GM12878 (cell line): Measurements from ENCODE around the gene KHDRBS1. TPM values are rescaled to one million over a fixed set of nuclear protein-coding genes. Genes with fewer than 3 reads are reported as not detected.
"Not testable (repeated sequence)": the region's sequence is repeated elsewhere in the genome, so short reads cannot be mapped to it uniquely, and the experiment has no call there.

Source experiments
- ATAC-seq: fragments of 200-7000 bp; cut with Tn5 transposase; 3 replicates; pipeline ENCODE4 v1.9.1; 2020; ENCODE audit warnings: mild to moderate bottlenecking, moderate library complexity
- BruUV-seq: library from RNA; stranded (reverse); fragments of 400-500 nt; replicated peaks from 2 replicates; lab custom pipeline; 2021; lab: Mats Ljungman, UMichigan
- CTCF ChIA-PET: fragments of 300-600 bp; sonication (Branson Sonifier 250); formaldehyde crosslinking; extraction: SDS; loops from one replicate; lab custom pipeline; 2021; ENCODE audit warnings: inconsistent platforms; lab: Yijun Ruan, JAX
- POLR2A ChIA-PET: fragments of 350-600 bp; formaldehyde crosslinking; extraction: SDS; loops from one replicate; lab custom pipeline; 2021; ENCODE audit warnings: inconsistent platforms; lab: Charles Lee
- RAD21 ChIA-PET: fragments of 300-600 bp; sonication (Branson Sonifier 250); formaldehyde crosslinking; loops from one replicate; lab custom pipeline; 2023; ENCODE audit warnings: antibody characterized with exemption; ENCODE audit not compliant: unreplicated experiment; lab: Charles Lee
- SMC1A ChIA-PET: fragments of 300-600 bp; sonication (Branson Sonifier 250); formaldehyde crosslinking; loops from one replicate; lab custom pipeline; 2023; ENCODE audit not compliant: unreplicated experiment, uncharacterized antibody; lab: Charles Lee
- DNase-seq: peaks from one replicate; pipeline ENCODE4 v3.0.0-alpha.2; 2011; ENCODE audit warnings: low read depth, low spot score
- FAIRE-seq: peaks from 3 replicates; lab custom pipeline; 2011; peaks lifted over from hg19 to GRCh38; lab: Jason Lieb, UNC
- H2AFZ ChIP-seq: 2 replicates; pipeline ENCODE4 v1.6.0; 2011; ENCODE audit warnings: low read depth, low read length, control low read depth; ENCODE audit not compliant: control insufficient read depth
- H3K27ac ChIP-seq: 2 replicates; pipeline ENCODE4 v1.5.1; 2011; ENCODE audit warnings: control low read depth; ENCODE audit not compliant: control insufficient read depth, insufficient read depth
- H3K27me3 ChIP-seq, 2 experiments: replicated peaks in 1 of 2; 2 replicates each; pipeline versions ENCODE4 v1.6.0 to v1.6.1; 2011; ENCODE audit warnings: low read length in 1 of 2; ENCODE audit not compliant: control insufficient read depth in 2 of 2, insufficient read depth in 2 of 2
- H3K36me3 ChIP-seq, 2 experiments: 2 replicates each; pipeline ENCODE4 v1.5.1; 2011; ENCODE audit warnings: low read length in 1 of 2; ENCODE audit not compliant: control insufficient read depth in 2 of 2, insufficient read depth in 2 of 2
- H3K4me1 ChIP-seq: 2 replicates; pipeline ENCODE4 v1.6.1; 2011; ENCODE audit warnings: mild to moderate bottlenecking, low read length, moderate library complexity, mixed read lengths; ENCODE audit not compliant: control insufficient read depth, insufficient read depth
- H3K4me2 ChIP-seq: 2 replicates; pipeline ENCODE4 v1.6.0; 2011; ENCODE audit warnings: control low read depth; ENCODE audit not compliant: control insufficient read depth, insufficient read depth
- H3K4me3 ChIP-seq: fragments of 200-600 bp; sonication (generic); 2 replicates; pipeline ENCODE4 v1.5.1; 2016
- H3K79me2 ChIP-seq: 2 replicates; pipeline ENCODE4 v1.6.0; 2011; ENCODE audit warnings: low read length; ENCODE audit not compliant: control insufficient read depth, insufficient read depth
- H3K9ac ChIP-seq: 2 replicates; pipeline ENCODE4 v1.8.0; 2011; ENCODE audit warnings: low read length, control low read depth, mixed read lengths; ENCODE audit not compliant: control insufficient read depth, insufficient read depth
- H3K9me3 ChIP-seq: replicated peaks from 3 replicates; pipeline ENCODE4 v1.5.1; 2011; ENCODE audit warnings: mild to moderate bottlenecking, low read length; ENCODE audit not compliant: control insufficient read depth, insufficient read depth
- H4K20me1 ChIP-seq: 2 replicates; pipeline ENCODE4 v1.6.0; 2011; ENCODE audit not compliant: control insufficient read depth, insufficient read depth
- CREM ChIP-seq: IDR thresholded peaks from 2 replicates; pipeline ENCODE4 v1.6.1; 2014; ENCODE audit warnings: antibody characterized with exemption, low read depth
- CTCF ChIP-seq, 3 experiments: IDR thresholded peaks in 2 of 3; conservative IDR thresholded peaks in 1 of 3; 2 replicates each; pipeline ENCODE4 v1.5.1; 2011; ENCODE audit warnings: low read depth in 3 of 3, low read length in 3 of 3, mild to moderate bottlenecking in 3 of 3, control low read depth in 2 of 3, moderate library complexity in 2 of 3, inconsistent platforms in 1 of 3, mixed read lengths in 1 of 3; ENCODE audit not compliant: control insufficient read depth in 2 of 3, insufficient read depth in 1 of 3; ENCODE audit errors: extremely low read depth in 1 of 3
- ESRRA ChIP-seq: IDR thresholded peaks from 2 replicates; pipeline ENCODE4 v1.6.1; 2012; ENCODE audit warnings: mild to moderate bottlenecking, low read length, improper control_type of control experiment
- IKZF1 ChIP-seq: fragments of 450-650 bp; conservative IDR thresholded peaks from 2 replicates; pipeline ENCODE4 v1.6.1; 2017; ENCODE audit warnings: antibody characterized with exemption, mild to moderate bottlenecking
- IKZF2 ChIP-seq, 2 experiments: fragments of 450-650 bp; IDR thresholded peaks; 2 replicates each; pipeline ENCODE4 v1.6.1; 2017; ENCODE audit warnings: mild to moderate bottlenecking in 2 of 2, moderate library complexity in 2 of 2
- ZBED1 ChIP-seq: IDR thresholded peaks from 2 replicates; pipeline ENCODE4 v1.6.1; 2016; ENCODE audit warnings: borderline replicate concordance
- ZNF207 ChIP-seq: fragments of 450-650 bp; IDR thresholded peaks from 2 replicates; pipeline ENCODE4 v1.6.1; 2014; ENCODE audit warnings: antibody characterized with exemption, mild to moderate bottlenecking, borderline replicate concordance
- ZNF622 ChIP-seq: fragments of 450-650 bp; IDR thresholded peaks from 2 replicates; pipeline ENCODE4 v1.6.1; 2017; ENCODE audit warnings: mild to moderate bottlenecking, inconsistent platforms
- WGBS: methylation state at CpG from one replicate; pipeline ENCODE4 v1.1.6; 2016; ENCODE audit warnings: low lambda C conversion rate; ENCODE audit not compliant: insufficient replicate concordance, insufficient coverage; ENCODE audit errors: missing lambda C conversion rate; 5-methylcytosine and 5-hydroxymethylcytosine counted together
- in situ Hi-C: fragments of 300-500 bp; cut with MboI; formaldehyde crosslinking; loops from 9 replicates; pipeline ENCODE4 v1.14.3; 2018; ENCODE audit warnings: mixed read lengths
- intact Hi-C: fragments of 100-400 bp; cut with micrococcal nuclease; formaldehyde crosslinking; loops from one replicate; pipeline ENCODE4 v1.14.2; 2022; ENCODE audit not compliant: unreplicated experiment
- polyA plus RNA-seq, 11 experiments: library from polyadenylated mRNA; depleted of rRNA in 4 of 11; unstranded in 6 of 11; stranded (reverse) in 5 of 11; fragments of >200 nt; fragmentation: Nextera tagmentation in 4 of 11; fragmentation: Illumina TruSeq in 1 of 11; extraction: Ambion mirVana in 4 of 11; extraction: Trizol in 1 of 11; gene quantifications; 1 replicate in 1 of 11; 2 replicates in 10 of 11; pipeline versions ENCODE4 v1.2.1 to v1.2.3, GENCODE V29; 2011 to 2016; ENCODE audit warnings: inconsistent platforms in 2 of 11, missing spikeins in 2 of 11, low read depth in 1 of 11
- total RNA-seq, 4 experiments: library from RNA; depleted of rRNA in 3 of 4; stranded (reverse); fragments of >200 nt in 3 of 4; fragmentation: Illumina TruSeq in 1 of 4; extraction: Trizol in 1 of 4; gene quantifications; 2 replicates each; pipeline versions ENCODE4 v1.2.1 to v1.2.3, GENCODE V29; 2013 to 2021
- TF ChIP-seq, protein P1 (sequence below): fragments of 450-650 bp; IDR thresholded peaks from 2 replicates; pipeline ENCODE4 v1.6.1; 2017; ENCODE audit warnings: low read depth, mild to moderate bottlenecking, moderate library complexity

KHDRBS1 gene
- total and polyA plus RNA-seq, 10 of the 15 experiments (the other 5 are each of a cell fraction or from before 2014, with no cell fraction given) = 42.5 to 204 (median 96.0) TPM

DNA sequence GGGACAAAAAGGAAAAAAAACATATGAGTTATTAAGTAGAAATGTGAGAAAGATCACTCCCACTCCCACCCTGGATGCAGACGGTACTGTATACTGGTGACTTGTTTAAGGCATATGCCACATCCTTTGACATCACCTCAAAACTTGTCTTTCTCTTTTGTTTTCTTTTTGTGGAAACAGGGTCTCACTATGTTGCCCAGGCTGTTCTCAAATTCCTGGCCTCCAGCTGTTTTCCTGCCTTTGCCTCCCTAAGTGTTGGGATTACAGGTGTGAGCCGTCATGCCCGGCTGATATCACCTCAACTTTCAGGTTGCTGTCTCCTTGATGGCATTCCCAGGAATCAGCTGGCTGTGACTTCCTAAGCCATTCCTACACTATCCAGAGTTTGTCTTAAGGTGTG lies 18.4 kb upstream of the KHDRBS1 start:
- no peak overlapping the region for H3K4me2 ChIP-seq
- no peak overlapping the region for H2AFZ ChIP-seq
- H3K4me3 ChIP-seq = no peak overlapping the region
- no peaks in the 10 kb centered on the region for H3K4me1 ChIP-seq
- BruUV-seq = no TSS peak
- no peak overlapping the region for H3K27ac ChIP-seq
- no peak for FAIRE-seq
- in situ Hi-C loops = no loop called here
- CTCF ChIA-PET = interaction anchor here (1.8 kb wide), 1 partner anchor 18 kb away, joined by 5 read pairs; no protein-coding TSS in a partner anchor
- no peaks in the 10 kb centered on the region for H3K9me3 ChIP-seq
- SMC1A ChIA-PET = interaction anchor here (2.1 kb wide), 1 partner anchor 10 kb away, joined by 7 read pairs; no protein-coding TSS in a partner anchor
- H3K27me3 ChIP-seq = no peaks in the 10 kb centered on the region
- no peaks in the 10 kb centered on the region for H3K79me2 ChIP-seq
- WGBS = 38% methylated on average over 3 of the region's 3 CpGs
- TF ChIP-seq CREM (no peak), CTCF (IDR thresholded peaks at IDR 0.05 in 2 of 3, conservative IDR thresholded peaks at IDR 0.05 in 1 of 3; ENCODE audit: control insufficient read depth in 2 of 3, extremely low read depth in 1 of 3, insufficient read depth in 1 of 3, low read depth in 3 of 3, low read length in 3 of 3) (no peak), ZNF622 (no peak), ZBED1 (no peak), IKZF2 (IDR thresholded peaks at IDR 0.05) (no peak), ESRRA (no peak), ZNF207 (no peak), IKZF1 (no peak)
- TF ChIP-seq, protein P1, sequence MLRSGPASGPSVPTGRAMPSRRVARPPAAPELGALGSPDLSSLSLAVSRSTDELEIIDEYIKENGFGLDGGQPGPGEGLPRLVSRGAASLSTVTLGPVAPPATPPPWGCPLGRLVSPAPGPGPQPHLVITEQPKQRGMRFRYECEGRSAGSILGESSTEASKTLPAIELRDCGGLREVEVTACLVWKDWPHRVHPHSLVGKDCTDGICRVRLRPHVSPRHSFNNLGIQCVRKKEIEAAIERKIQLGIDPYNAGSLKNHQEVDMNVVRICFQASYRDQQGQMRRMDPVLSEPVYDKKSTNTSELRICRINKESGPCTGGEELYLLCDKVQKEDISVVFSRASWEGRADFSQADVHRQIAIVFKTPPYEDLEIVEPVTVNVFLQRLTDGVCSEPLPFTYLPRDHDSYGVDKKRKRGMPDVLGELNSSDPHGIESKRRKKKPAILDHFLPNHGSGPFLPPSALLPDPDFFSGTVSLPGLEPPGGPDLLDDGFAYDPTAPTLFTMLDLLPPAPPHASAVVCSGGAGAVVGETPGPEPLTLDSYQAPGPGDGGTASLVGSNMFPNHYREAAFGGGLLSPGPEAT = no peak
- TF ChIP-seq, all 136 proteins: peak for 0
- DNase-seq (no peak), ATAC-seq (no peak)
- Histone ChIP-seq H3K9ac (no peak overlapping the region), H3K36me3 (no peaks in the 10 kb centered on the region), H4K20me1 (no peaks in the 10 kb centered on the region)
- ChIA-PET POLR2A (no interaction called here), RAD21 (interaction anchor here (1.0 to 1.2 kb wide), 2 partner anchors 10 to 30 kb away, joined by 3 to 5 read pairs; no protein-coding TSS in a partner anchor)
- intact Hi-C loops = no loop called here

DNA sequence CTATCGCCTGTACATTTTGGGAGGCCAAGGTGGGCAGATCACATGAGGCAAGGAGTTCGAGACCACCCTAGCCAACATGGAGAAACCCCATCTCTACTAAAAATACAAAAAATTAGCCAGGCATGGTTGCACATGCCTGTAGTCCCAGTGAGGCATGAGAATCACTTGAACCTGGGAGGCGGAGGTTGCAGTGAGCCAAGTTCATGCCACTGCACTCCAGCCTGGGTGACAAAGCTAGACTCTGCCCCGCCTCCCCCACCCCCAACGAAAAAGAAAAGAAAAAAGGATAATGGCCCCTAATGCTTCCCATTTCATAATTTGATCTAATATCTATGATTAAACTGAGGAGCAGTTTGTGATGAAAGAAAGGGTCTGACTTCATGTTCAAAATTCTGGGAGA lies 17.5 kb upstream of the KHDRBS1 start:
- H3K36me3 ChIP-seq, H3K9ac ChIP-seq, BruUV-seq, H3K27ac ChIP-seq, RAD21 ChIA-PET, H3K79me2 ChIP-seq, H3K27me3 ChIP-seq, CTCF ChIA-PET, POLR2A ChIA-PET, H3K4me3 ChIP-seq, H3K9me3 ChIP-seq, DNase-seq, H3K4me1 ChIP-seq, intact Hi-C loops, in situ Hi-C loops, H3K4me2 ChIP-seq, H2AFZ ChIP-seq, FAIRE-seq, H4K20me1 ChIP-seq, ATAC-seq: not testable (repeated sequence)
- SMC1A ChIA-PET = interaction anchor here (1.0 to 2.1 kb wide), 2 partner anchors 9 to 11 kb away, joined by 4 to 7 read pairs; no protein-coding TSS in a partner anchor
- 79% methylated on average over 5 of the region's 5 CpGs for WGBS
